GM19438 (cell line): ENCODE results near the gene MPZ.
A peak's percentile ranks its signal among the peaks of the same experiment; 100 is the strongest.

Experiments
- ATAC-seq: cut with Tn5 transposase; IDR thresholded peaks from one replicate; pipeline ENCODE4 v1.9.1; 2021; ENCODE audit warnings: low read depth; ENCODE audit not compliant: unreplicated experiment

Gene MPZ

GRCh38 chr1:161304927-161305866, 4.6 kb downstream of the MPZ start:
- ATAC-seq = no peak

GRCh38 chr1:161300478-161300877, 9.3 kb downstream of the MPZ start:
- no peak for ATAC-seq

- no peak for ATAC-seq
These were observed 10.4 kb downstream of the MPZ start for GRCh38 chr1:161299347-161299746.

- no peak for ATAC-seq
These were observed 11.7 kb downstream of the MPZ start for GRCh38 chr1:161298116-161298515.

- ATAC-seq = no peak
These were observed 12.4 kb downstream of the MPZ start for GRCh38 chr1:161297415-161297814.

- no peak for ATAC-seq
These were observed 19.0 kb downstream of the MPZ start for GRCh38 chr1:161290779-161291178.

- no peak for ATAC-seq
These were observed 22.2 kb downstream of the MPZ start for GRCh38 chr1:161287482-161288054.

GRCh38 chr1:161285521-161285920, 24.2 kb downstream of the MPZ start:
- no peak for ATAC-seq

- no peak for ATAC-seq
These were observed 24.7 kb downstream of the MPZ start for GRCh38 chr1:161285113-161285512.

GRCh38 chr1:161282991-161283390, 26.8 kb downstream of the MPZ start:
- no peak for ATAC-seq

- ATAC-seq = no peak
These were observed 34.9 kb downstream of the MPZ start for GRCh38 chr1:161274874-161275273.

GRCh38 chr1:161273402-161273801, 36.4 kb downstream of the MPZ start:
- ATAC-seq = no peak

GRCh38 chr1:161267321-161267720, 42.4 kb downstream of the MPZ start:
- no peak for ATAC-seq

- no peak for ATAC-seq
These were observed 42.9 kb downstream of the MPZ start for GRCh38 chr1:161266836-161267235.

GRCh38 chr1:161266202-161266601, 43.6 kb downstream of the MPZ start:
- ATAC-seq = no peak

GRCh38 chr1:161265305-161265704, 44.5 kb downstream of the MPZ start:
- no peak for ATAC-seq

GRCh38 chr1:161261261-161262235, 48.2 kb downstream of the MPZ start:
- peak; percentile 56 for ATAC-seq

- peak; percentile 30 for ATAC-seq
These were observed 49.1 kb downstream of the MPZ start for GRCh38 chr1:161260376-161261260.

- no peak for ATAC-seq
These were observed 50.0 kb downstream of the MPZ start for GRCh38 chr1:161259765-161260164.

GRCh38 chr1:161259345-161259702, 50.4 kb downstream of the MPZ start:
- no peak for ATAC-seq
